ENCODE results near the gene CAMTA1.

- TF ChIP-seq POLR2AphosphoS5 (IDR thresholded peaks at IDR 0.05; ENCODE audit: low read depth, low read length) (no peak), REST (IDR thresholded peaks at IDR 0.05; ENCODE audit: insufficient read depth in 1 of 2, low read depth in 2 of 2, low read length in 1 of 2) (no peak)
- TF ChIP-seq, protein P1, sequence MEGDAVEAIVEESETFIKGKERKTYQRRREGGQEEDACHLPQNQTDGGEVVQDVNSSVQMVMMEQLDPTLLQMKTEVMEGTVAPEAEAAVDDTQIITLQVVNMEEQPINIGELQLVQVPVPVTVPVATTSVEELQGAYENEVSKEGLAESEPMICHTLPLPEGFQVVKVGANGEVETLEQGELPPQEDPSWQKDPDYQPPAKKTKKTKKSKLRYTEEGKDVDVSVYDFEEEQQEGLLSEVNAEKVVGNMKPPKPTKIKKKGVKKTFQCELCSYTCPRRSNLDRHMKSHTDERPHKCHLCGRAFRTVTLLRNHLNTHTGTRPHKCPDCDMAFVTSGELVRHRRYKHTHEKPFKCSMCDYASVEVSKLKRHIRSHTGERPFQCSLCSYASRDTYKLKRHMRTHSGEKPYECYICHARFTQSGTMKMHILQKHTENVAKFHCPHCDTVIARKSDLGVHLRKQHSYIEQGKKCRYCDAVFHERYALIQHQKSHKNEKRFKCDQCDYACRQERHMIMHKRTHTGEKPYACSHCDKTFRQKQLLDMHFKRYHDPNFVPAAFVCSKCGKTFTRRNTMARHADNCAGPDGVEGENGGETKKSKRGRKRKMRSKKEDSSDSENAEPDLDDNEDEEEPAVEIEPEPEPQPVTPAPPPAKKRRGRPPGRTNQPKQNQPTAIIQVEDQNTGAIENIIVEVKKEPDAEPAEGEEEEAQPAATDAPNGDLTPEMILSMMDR (IDR thresholded peaks at IDR 0.05): no peak
Observed at GRCh38 chr1:7388141-7388487, 602.9 kb downstream of the CAMTA1 start.
